ELF-1 (cell line): ENCODE measurements around the gene HOXD10.

ENCODE experiments used
- DNase-seq: peaks from one replicate; pipeline ENCODE4 v3.0.0-alpha.2; 2016; ENCODE audit warnings: low read depth, low spot score

The HOXD10 gene

DNA sequence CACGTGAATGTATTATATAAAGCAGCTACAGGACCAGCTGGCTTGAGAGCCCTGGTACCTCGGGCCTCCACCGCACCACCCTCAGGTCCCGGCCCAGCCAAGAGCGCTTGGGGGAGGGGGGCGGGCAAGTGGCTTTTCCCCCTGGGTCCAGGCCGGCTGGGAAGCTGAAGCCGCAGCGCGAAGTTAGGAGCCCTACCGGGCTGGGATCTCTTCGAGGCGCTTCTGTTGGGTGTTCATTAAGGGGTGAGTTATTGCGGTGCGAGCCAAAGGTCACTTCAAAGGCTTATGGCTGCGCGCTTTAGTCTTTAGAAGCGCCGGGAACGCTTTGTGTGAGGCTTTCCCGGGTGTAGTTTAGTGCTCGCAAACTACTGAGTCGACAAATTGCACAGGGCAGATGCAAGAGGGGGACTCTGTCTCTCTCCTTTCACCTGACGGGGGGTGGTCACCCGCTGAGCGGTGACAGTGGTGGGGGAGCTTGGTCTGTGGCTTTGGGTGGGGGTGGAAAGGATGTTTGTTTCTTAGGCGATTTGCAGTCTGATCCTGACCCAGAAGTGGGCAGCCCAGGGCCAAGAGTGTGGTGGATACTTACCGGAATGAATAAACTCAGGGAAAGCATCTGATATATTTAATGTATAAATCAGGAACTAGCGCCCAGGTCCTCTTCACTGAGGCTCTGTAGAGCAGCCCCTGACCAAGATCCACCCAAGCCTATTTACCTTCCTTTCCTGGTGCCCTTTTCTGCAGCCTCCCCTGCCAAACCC lies 46.5 kb downstream of the HOXD10 start:
- no peak for DNase-seq

DNA sequence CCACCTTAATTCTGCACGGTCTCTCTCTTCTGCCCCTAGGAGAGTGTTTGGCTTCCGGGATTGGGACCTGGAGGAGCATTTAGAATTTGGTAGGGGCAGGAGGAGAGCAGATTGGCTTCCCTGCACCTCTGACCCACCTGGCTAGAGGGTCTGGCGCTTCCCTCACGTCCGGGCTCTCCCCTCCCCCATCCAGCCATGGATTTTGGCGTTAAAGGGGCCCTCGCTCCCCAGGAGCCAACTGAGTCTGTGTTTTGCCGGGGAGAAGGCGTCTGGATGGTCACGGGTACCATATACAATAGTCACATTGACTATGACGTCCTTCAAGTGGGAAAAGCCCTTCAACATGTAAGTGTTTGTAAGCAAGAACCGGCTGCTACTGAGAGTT lies 47.1 kb downstream of the HOXD10 start:
- DNase-seq = no peak

DNA sequence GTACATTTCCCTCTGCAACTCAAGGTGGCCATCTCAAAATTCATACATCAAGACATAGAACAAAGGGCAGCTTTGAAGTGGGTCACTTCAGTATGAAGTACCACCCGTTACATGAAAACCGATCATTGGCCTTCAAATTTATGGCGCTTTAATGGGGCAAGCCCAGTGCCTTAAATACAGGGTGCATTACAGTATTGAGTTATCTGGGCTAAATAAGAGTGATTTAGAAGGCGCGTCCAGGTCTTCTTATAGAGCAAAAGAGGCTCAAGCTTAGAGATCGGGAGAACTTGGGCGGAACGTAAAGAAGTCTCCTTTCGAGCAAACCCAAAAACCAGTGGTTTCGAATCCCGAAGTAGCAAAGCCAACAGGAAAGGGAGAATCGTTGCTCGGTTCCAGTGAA lies 47.6 kb downstream of the HOXD10 start:
- no peak for DNase-seq

DNA sequence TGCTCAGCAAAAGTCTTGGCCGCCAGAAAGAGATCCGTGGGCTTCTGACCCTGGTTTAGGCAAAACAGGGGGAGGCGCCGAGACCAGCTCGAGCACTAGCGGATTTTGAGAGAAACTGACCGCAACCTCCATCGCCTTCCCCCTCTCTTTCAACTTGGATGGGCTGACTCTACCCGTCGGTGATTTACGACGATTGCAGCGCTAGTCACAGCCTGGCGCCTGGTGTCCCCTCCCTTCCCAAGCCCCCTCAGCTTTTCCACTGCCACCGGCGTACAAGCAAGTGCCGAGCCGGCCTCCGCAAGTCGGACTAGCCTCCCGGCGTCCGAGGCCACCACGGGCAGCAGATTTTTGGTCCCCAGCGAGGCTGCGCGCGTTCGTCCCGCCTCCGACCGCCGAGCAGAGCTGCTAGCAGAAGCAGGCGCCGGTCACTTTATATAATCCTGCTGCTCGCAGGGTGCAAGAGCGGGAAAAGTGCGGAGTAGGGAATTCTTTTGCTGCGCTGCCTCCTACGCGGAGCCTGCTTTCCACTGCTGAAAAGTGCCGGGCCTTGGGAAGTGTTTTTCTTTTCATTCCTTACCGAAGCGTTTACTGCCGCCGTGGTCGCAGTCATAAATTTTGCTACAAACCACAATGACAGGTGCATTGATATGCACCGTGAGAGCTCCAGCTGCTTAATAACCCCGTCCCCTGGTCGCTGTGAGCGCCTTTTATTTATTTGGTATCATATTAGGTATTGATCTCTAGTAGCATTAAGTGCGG lies 48.2 kb downstream of the HOXD10 start:
- no peak for DNase-seq

DNA sequence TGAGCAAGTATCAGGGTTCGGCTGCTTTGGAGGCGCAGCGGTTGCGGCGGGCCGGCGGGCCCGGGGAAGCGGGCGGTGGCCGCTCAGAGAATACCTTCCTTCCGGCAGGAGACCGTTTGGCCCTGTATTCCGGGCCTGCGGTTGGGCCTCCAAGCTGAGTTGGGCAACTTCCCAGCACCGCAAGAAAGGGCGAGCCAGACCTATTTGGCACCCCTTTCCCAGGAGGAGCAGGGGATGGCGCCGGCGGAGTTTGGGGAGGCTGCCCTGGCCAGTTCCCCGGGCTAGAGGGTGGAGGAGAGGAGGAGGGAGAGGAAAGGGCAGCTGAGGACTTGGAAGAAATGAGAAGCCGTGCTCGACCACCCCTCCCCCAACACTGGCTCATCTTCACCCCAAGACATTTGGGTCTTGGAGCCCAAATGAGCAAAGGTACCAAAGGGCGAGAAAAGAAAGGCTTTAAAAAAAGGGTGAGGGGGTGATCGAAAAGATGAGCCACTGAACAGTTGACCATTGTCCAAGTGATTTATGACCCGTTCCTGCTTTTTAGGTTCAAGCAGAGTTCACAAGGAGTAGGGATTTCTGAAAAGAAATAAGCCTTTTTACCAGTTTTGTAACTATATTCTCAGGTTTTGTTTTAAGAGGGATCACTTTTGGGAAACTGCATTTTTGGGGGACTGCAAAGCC lies 48.9 kb downstream of the HOXD10 start:
- DNase-seq = no peak

DNA sequence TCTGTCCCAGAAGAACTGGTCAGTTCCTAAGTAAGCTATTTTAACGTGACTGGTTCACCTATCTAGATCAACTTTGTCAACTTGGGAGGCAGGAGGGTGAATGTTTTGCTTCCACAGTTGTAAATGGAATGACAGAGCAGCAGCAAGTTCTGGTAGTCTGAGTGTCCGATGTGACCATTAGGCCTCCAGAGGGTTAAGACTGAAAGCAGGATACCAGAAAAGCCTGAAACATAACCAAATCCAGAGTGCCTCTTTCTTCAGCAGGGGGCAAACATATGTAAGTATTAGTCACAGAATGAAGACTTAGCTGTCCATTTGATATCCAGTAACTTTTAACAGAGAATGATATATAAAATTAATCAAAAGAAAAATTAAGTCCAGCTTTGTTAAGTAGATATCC lies 49.7 kb downstream of the HOXD10 start:
- DNase-seq = no peak

DNA sequence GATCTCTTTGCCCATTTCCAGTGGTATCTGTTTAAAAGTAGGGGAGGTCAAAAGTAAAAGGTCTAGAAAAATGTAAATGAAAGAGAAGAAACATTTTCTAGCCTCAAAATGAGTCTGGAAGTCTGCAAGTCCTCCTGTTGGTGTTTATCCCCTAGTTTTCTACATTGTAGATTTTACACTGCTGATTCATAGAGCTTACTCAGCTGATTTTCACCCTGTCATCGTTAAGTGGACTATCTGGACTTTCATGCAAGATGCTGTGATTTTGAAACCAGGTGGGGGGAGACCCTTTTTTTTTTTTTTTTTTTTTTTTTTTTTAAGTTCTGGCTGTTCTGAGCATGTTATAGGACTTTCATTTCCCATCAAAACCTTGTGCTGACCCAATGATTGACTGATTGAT lies 50.8 kb downstream of the HOXD10 start:
- no peak for DNase-seq

DNA sequence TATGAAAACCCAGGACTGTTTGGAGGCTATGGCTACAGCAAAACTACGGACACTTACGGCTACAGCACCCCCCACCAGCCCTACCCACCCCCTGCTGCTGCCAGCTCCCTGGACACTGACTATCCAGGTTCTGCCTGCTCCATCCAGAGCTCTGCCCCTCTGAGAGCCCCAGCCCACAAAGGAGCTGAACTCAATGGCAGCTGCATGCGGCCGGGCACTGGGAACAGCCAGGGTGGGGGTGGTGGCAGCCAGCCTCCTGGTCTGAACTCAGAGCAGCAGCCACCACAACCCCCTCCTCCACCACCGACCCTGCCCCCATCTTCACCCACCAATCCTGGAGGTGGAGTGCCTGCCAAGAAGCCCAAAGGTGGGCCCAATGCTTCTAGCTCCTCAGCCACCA lies 52.6 kb downstream of the HOXD10 start:
- DNase-seq = no peak
